GM19324 (cell line): Measurements from ENCODE around the gene PCNA.

Experiments used
- ATAC-seq: cut with Tn5 transposase; IDR thresholded peaks from one replicate; pipeline ENCODE4 v1.9.1; 2021; ENCODE audit warnings: mild to moderate bottlenecking, moderate library complexity; ENCODE audit not compliant: unreplicated experiment, low FRiP score

The PCNA gene

GRCh38 chr20:5145365-5146098 is 25.8 kb upstream of the PCNA start:
- ATAC-seq, result no peak

DNA sequence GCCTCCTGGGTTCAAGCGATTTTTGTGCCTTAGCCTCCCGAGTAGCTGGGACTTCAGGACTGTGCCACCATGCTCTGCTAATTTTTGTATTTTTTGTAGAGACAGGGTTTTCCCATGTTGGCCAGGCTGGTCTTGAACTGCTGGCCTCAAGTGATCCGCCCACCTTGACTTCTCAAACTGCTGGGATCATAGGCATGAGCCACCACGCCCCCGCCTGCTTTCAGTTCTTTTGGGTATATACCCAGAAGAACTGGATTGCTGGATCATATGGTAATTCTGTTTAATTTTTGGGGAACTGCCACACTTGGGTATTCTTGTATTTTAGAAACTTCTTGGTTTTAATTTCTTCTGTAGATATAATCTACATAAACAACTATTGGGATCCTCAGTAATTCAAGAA is 24.1 kb upstream of the PCNA start:
- no peak for ATAC-seq

DNA sequence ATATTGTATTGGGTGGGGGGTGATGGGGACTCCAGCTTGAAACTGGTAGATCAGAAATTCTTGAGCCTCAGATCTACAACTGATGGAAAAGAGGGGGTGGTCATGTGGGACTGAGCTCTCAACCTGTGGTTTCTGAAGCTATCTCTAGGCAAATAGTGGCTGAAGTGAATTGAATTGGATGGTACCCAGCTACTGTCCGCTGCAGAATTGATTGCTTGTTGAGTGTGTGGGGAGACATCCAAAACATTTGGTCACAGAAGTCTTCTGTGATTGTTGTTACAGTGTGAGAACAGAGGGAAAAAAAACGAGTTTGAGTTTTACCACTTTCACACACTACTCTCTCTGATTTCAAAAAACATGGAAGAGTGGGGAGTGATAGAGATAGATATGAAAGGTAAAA is 21.9 kb upstream of the PCNA start:
- no peak for ATAC-seq

DNA sequence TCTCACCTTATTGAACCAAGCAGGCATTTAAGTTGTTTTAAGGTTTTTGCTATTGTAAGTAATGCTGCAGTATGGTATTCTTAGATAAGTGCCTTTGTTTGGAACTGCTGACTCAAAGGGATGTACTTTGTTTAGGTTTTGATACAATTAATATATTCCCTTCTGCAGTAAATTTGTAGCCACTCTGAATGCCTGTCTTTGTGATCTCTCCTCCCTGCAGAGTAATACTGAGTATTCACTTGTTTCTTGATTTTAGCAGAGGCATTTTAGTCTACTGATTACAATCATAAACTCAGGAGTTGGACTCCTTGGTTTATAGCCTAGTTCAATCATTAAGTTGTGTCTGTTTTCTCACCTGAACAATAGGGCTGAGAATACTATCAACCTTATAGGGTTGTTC is 20.4 kb upstream of the PCNA start:
- no peak for ATAC-seq

DNA sequence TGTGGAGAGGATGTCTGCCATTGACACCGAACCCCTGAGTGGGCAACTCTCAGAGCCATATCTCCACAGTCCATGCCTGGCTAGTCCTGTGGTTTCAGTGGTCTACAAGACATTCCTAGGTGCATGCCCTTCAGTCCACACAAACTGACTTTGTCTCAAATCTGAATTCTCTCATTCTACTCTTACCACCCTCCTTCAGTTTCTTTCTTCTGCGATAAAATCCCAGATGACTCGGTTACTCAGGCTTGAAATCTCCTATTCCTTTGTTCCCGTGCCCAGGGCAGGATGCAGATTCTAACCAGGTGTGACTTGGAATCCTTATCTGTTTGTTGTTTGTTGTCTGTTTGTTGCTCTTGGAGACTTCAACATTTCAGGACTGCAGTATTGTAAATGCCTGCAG is 16.3 kb upstream of the PCNA start:
- ATAC-seq, result no peak

- no peak for ATAC-seq
Measured at GRCh38 chr20:5135363-5136012, 15.7 kb upstream of the PCNA start.

DNA sequence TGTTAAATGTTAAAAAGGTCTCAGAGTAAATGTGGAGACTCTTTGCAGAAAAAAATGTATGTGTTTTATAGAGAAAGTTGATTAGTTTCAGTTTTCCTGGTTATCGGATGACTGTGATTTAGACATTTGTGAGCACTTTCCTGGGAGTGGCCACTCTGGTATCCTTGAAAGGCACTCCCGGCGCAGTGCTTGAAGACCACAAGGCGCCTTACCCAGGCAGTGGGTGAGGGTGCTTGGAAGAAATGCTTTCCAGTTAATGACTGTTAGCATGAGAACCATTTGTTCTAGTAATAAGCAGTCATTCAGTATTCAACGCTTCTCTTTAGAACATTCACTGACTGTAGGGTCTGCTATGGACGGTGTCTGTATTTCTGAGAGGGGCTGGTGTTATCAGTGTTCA is 14.2 kb upstream of the PCNA start:
- no peak for ATAC-seq

DNA sequence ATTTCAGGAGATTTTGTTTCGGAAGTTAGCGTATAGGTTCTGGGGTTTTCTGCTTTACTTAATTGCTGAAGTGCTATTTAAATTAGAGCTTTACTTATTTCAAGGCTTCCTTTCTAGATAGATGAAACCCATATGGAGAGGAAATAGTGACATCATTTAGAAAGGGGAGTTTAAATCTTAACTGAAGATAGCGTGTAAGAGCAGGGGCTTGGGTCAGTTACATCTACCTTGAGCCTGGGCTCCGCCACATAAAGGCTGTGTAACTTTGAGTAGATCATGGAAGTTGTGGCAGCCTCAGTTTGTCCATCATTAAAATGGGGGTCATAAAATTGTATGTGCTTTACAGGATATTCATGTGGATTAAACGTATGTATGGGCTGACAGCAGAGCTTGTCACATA is 11.7 kb upstream of the PCNA start:
- ATAC-seq, result no peak

DNA sequence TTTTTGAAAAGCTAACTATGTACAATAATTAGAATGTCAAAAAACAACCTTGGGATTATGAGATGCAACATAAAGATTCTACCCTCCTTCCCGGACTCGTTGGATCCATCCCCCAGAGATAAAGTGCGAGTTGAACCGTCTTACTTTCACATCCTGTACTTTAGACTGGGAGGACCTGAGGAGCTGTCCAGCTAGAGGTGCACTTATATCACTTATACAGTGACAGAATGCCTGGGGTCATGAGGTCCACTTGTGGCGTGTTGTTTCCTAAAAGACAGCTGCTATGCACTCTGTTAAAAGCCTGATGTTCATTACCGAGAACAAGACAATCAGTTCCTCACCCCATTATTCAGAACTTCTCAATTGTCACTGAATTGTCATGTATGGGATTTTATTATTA is 9.1 kb upstream of the PCNA start:
- no peak for ATAC-seq

GRCh38 chr20:5127859-5128424 is 8.2 kb upstream of the PCNA start:
- ATAC-seq, result no peak

- ATAC-seq, result peak; percentile 15
Measured at GRCh38 chr20:5127204-5127858, 7.6 kb upstream of the PCNA start.

GRCh38 chr20:5126512-5127203 is 6.9 kb upstream of the PCNA start, which contains the start of gene CDS2:
TSS of gene CDS2 (plus strand) at chr20:5127008. CDS start at chr20:5127093, 85 bp downstream.
- peak; percentile 93 for ATAC-seq

DNA sequence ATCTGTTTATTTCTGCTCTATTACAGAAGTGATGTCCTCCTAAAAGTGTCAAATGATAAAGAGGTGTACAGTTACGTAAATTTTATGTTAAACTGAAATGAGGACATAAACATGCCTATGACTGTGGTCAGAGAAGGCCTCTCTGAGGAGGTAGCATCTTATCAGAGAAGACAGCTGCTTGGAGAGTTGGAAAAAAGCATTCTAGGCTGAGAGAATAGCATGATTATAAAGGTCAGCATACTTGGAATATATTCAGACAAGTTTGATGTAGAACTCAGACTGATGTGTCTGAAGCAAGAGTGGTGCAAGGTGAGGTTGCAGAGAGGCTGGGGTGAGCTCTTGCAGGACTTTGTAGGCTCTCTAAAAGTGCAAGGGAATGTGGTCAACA is 3.1 kb upstream of the PCNA start:
- no peak for ATAC-seq

DNA sequence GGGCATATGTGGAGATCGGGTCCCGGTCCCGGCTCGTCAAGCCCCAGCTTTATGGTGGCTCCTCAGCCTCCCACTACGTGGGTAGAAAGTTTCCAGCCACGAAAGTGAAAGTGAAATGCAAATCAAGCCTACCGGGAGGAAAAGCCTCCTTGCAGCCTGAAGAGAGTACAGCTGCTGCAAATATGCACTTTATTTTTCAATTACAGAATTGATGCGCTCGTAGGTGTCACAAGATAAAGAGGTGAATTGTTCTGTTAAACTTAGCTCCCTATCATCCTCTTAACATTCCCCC is 373 bp upstream of the PCNA start:
- ATAC-seq, result no peak

DNA sequence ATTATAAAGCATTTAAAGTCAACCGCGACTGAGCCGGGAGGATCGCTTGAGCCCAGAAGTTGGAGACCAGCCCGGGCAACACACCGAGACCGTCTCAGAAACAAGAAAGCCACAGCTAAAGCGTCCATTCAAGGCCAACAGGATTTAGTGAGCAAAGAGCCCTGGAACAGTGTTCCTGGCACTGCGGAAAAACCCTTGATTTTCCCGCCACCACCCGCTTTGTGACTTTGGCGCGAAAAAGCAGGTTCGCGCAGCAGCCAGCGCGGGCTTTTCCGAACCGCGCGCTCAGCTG is 669 bp downstream of the PCNA start:
- ATAC-seq, result no peak

DNA sequence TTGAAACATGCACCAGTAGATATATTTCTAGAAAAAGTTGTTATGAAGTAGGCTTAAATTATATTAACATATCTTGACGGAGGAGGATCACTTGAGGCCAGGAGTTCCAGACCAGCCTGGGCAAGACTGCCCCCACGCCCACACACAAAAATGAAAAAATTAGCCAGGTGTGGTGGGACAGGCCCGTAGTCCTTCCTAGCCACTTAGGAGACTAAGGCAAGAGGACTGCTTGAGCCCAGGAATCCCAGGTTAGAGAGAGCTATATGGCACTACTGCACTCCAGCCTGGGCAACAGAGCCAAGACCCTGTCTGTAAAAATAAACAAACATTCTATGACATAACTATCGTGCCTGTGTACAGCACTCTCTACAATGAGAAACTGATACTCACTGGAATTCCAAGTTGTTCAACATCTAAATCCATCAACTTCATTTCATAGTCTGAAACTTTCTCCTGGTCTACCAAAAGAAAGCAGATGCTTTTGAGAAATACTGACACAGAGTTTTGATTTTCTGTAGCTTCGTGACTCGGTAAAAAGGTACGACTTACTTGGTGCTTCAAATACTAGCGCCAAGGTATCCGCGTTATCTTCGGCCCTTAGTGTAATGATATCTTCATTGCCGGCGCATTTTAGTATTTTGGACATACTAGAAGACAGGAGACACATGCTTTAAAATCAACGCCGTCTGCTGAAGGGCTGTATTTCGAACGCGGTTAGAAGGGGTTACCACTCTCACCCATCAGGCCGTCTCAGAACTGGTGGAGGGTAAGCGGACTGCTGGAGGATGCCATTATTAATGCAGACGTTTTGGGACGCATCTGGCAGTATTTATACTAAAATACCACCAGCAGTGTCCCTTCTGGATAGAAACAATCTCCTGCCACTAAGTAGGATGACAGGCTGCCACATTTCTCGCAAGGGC is 1.3 kb downstream of the PCNA start:
- no peak for ATAC-seq

- no peak for ATAC-seq
Measured at GRCh38 chr20:5116875-5117274, 2.9 kb downstream of the PCNA start.

- no peak for ATAC-seq
Measured at GRCh38 chr20:5114403-5114802, 5.4 kb downstream of the PCNA start.

DNA sequence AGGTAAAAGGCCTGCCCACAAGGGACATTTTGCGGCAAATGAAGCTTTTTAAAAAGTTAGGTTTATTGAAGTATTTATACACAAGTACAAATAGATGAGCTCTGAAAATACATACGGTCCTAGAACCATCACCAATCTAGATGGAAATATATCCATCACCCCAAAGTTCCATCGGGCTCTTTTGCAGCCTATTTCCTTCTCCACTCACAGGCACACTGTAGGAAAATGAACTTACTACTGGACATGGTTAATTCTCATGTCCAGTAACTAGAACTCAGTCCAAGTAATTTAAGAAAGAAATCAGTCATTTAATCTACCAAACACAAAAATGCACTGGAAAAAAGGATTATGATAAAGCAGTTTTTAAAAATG is 6.2 kb downstream of the PCNA start:
- ATAC-seq, result no peak

- ATAC-seq, result no peak
Measured at GRCh38 chr20:5109276-5109675, 10.5 kb downstream of the PCNA start.
